Prostate gland (tissue), 2 donors: ENCODE measurements around the gene PTPN1.

Experiments
- CTCF ChIP-seq, 4 experiments: fragments of 200-600 bp in 2 of 4; fragments of 450-650 bp in 2 of 4; sonication (generic) in 2 of 4; IDR thresholded peaks; 1 replicate in 3 of 4; 2 replicates in 1 of 4; pipeline ENCODE4 v1.5.1; 2016 to 2019; ENCODE audit warnings: antibody characterized with exemption in 4 of 4, mild to moderate bottlenecking in 2 of 4, moderate library complexity in 2 of 4
- POLR2A ChIP-seq: fragments of 450-650 bp; IDR thresholded peaks from one replicate; pipeline ENCODE4 v1.6.1; 2016; ENCODE audit warnings: antibody characterized with exemption, mild to moderate bottlenecking
- POLR2AphosphoS5 ChIP-seq: sonication (generic); formaldehyde crosslinking; IDR thresholded peaks from one replicate; pipeline ENCODE4 v1.6.1; 2017; ENCODE audit warnings: antibody characterized with exemption

GRCh38 chr20:50596694-50597021 is 86.5 kb downstream of the PTPN1 start:
- TF ChIP-seq CTCF (IDR thresholded peaks at IDR 0.05) (no peak), POLR2A (no peak), POLR2AphosphoS5 (no peak)
